ENCODE results near the gene CYREN. TPM values are rescaled to one million over a fixed set of nuclear protein-coding genes. Genes with fewer than 3 reads are reported as not detected.
"Not testable (repeated sequence)": the region's sequence is repeated elsewhere in the genome, so short reads cannot be mapped to it uniquely, and the experiment has no call there.

The CYREN gene
- total RNA-seq, 2 experiments from 2014 or later, result 14.0 to 15.8 TPM

DNA sequence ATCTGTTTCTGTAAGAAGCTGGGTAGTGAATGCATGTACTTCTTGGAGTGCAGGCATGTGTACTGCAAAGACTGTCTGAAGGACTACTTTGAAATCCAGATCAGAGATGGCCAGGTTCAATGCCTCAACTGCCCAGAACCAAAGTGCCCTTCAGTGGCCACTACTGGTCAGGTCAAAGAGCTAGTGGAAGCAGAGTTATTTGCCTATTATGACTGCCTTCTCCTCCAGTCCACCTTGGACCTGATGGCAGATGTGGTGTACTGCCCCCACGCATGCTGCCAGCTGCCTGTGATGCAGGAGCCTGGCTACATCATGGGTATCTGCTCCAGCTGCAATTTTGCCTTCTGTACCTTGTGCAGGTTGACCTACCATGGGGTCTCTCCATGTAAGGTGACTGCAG is 41.6 kb downstream of the CYREN start:
- Histone ChIP-seq H3K27ac (ENCODE audit: low read depth in 1 of 2, low read length in 2 of 2) (no peak overlapping the region), H3K4me1 (ENCODE audit: insufficient read depth, low read length) (no peaks in the 10 kb centered on the region), H3K36me3 (ENCODE audit: insufficient read depth, low read length) (no peaks in the 10 kb centered on the region), H3K27me3 (ENCODE audit: control insufficient read depth in 1 of 2, insufficient read depth in 2 of 2, low read length in 2 of 2) (no peaks in the 10 kb centered on the region), H3K4me3 (ENCODE audit: low read length) (no peak overlapping the region), H3K9me3 (ENCODE audit: control insufficient read depth in 1 of 2, insufficient read depth in 1 of 2, low read length in 2 of 2) (peaks cover 3 to 9% of the 10 kb centered on the region in 2 experiments)
- no peak overlapping the region for H3K27ac Mint-ChIP-seq
- H3K4me3 Mint-ChIP-seq, result no peak overlapping the region
- intact Hi-C loops (cut with DNase I, micrococcal nuclease), result no loop called here
- DNase-seq (no peak), ATAC-seq (ENCODE audit: poor library complexity) (no peak)
- peaks cover 15% of the 10 kb centered on the region for H3K36me3 Mint-ChIP-seq (ENCODE audit: low read depth)
- CTCF ChIA-PET, result no interaction called here
- no peaks in the 10 kb centered on the region for H3K4me1 Mint-ChIP-seq (ENCODE audit: low read depth)
- H3K9me3 Mint-ChIP-seq, result peaks cover 2% of the 10 kb centered on the region
- TF ChIP-seq, protein P1, sequence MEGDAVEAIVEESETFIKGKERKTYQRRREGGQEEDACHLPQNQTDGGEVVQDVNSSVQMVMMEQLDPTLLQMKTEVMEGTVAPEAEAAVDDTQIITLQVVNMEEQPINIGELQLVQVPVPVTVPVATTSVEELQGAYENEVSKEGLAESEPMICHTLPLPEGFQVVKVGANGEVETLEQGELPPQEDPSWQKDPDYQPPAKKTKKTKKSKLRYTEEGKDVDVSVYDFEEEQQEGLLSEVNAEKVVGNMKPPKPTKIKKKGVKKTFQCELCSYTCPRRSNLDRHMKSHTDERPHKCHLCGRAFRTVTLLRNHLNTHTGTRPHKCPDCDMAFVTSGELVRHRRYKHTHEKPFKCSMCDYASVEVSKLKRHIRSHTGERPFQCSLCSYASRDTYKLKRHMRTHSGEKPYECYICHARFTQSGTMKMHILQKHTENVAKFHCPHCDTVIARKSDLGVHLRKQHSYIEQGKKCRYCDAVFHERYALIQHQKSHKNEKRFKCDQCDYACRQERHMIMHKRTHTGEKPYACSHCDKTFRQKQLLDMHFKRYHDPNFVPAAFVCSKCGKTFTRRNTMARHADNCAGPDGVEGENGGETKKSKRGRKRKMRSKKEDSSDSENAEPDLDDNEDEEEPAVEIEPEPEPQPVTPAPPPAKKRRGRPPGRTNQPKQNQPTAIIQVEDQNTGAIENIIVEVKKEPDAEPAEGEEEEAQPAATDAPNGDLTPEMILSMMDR (IDR thresholded peaks at IDR 0.05), result no peak
- H3K27me3 Mint-ChIP-seq, result no peaks in the 10 kb centered on the region
- POLR2A ChIA-PET, result interaction anchor here (1.8 kb wide), 1 partner anchor 19 kb away, joined by 6 read pairs; the partner anchor contains the start of gene TMEM140

DNA sequence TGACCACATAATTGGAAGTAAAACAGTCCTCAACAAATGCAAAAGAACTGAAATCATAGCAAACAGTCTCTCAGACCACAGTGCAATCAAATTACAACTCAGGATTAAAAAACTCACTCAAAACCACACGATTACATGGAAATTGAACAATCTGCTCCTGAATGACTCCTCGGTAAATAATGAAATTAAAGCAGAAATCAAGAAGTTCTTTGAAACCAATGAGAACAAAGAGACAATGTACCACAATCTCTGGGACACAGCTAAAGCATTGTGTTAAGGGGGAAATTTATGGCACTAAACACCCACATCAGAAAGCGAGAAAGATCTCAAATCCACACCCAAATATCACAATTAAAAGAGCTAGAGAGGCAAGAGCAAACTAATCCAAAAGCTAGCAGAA is 45.9 kb downstream of the CYREN start:
- CTCF ChIA-PET, result interaction anchor here (1.1 kb wide), 1 partner anchor 9 kb away, joined by 3 read pairs; no protein-coding TSS in a partner anchor

DNA sequence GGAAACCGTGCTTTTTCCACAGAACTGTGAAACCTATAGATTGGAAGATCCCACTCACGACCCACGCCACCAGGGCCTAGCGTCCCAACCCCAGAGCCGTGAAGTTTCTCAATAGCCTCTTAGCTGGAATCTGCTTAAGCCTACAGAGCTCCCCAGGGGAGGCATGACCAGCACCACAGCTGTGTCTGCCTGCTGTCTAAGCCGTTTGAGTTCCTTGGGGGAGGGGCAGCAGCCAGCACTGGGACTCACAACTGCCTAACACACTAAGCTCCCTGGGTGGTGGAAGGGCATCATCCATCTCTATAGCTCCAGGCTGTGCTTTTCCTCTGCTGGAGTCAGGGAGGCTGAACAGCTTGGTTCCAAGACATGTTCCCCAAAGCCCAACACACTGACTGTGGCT is 48.6 kb downstream of the CYREN start:
- Mint-ChIP-seq H3K27me3 (no peaks in the 10 kb centered on the region), H3K36me3 (ENCODE audit: low read depth) (peaks cover 45% of the 10 kb centered on the region), H3K4me3 (no peak overlapping the region), H3K27ac (no peak overlapping the region), H3K4me1 (ENCODE audit: low read depth) (no peaks in the 10 kb centered on the region), H3K9me3 (peaks cover 6% of the 10 kb centered on the region)
- Histone ChIP-seq H3K4me1 (ENCODE audit: insufficient read depth, low read length) (no peaks in the 10 kb centered on the region), H3K36me3 (ENCODE audit: insufficient read depth, low read length) (no peaks in the 10 kb centered on the region), H3K4me3 (ENCODE audit: low read length) (no peak overlapping the region), H3K9me3 (ENCODE audit: control insufficient read depth in 1 of 2, insufficient read depth in 1 of 2, low read length in 2 of 2) (peaks cover 10 to 17% of the 10 kb centered on the region in 2 experiments), H3K27ac (ENCODE audit: low read depth in 1 of 2, low read length in 2 of 2) (no peak overlapping the region), H3K27me3 (ENCODE audit: control insufficient read depth in 1 of 2, insufficient read depth in 2 of 2, low read length in 2 of 2) (no peaks in the 10 kb centered on the region)
- TF ChIP-seq, protein P1 (IDR thresholded peaks at IDR 0.05), result no peak
- intact Hi-C loops (cut with DNase I, micrococcal nuclease), result no loop called here
- CTCF ChIA-PET, result no interaction called here
- no peak for ATAC-seq (ENCODE audit: poor library complexity)
- POLR2A ChIA-PET, result no interaction called here
- no peak for DNase-seq

More for the DNA sequence above, 45.9 kb downstream of the CYREN start:
- H3K4me3 Mint-ChIP-seq; H3K9me3 Mint-ChIP-seq; H3K27ac ChIP-seq (ENCODE audit: low read depth in 1 of 2, low read length in 2 of 2); H3K27me3 ChIP-seq (ENCODE audit: control insufficient read depth in 1 of 2, insufficient read depth in 2 of 2, low read length in 2 of 2); H3K4me1 Mint-ChIP-seq (ENCODE audit: low read depth); POLR2A ChIA-PET; H3K4me1 ChIP-seq (ENCODE audit: insufficient read depth, low read length); intact Hi-C loops (cut with DNase I, micrococcal nuclease); H3K27ac Mint-ChIP-seq; H3K36me3 ChIP-seq (ENCODE audit: insufficient read depth, low read length); DNase-seq; ATAC-seq (ENCODE audit: poor library complexity); H3K4me3 ChIP-seq (ENCODE audit: low read length); H3K27me3 Mint-ChIP-seq: not testable (repeated sequence)
- H3K9me3 ChIP-seq (ENCODE audit: control insufficient read depth in 1 of 2, insufficient read depth in 1 of 2, low read length in 2 of 2), result peaks cover 9 to 15% of the 10 kb centered on the region in 2 experiments
- peaks cover 30% of the 10 kb centered on the region for H3K36me3 Mint-ChIP-seq (ENCODE audit: low read depth)

DNA sequence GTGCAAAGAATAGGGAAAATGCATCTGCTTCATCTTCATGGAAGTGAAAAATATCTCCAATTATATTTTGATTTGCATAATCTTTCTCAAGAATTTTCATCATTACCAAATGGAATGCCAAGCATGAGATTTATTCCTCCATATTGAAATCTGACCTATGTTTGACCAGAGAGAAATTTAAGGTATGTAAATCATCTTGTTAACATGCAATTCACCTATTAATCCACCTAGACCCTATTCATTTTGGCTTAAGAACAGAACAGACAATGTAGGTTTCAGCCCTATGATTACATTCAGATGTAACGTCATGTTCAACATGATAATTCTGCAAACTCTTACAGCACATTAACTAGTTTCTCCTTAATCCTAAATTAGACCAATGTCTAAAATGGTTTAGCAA is 53.4 kb downstream of the CYREN start:
- Mint-ChIP-seq H3K27me3 (no peaks in the 10 kb centered on the region), H3K4me1 (ENCODE audit: low read depth) (no peaks in the 10 kb centered on the region), H3K27ac (no peak overlapping the region), H3K9me3 (peaks cover 5% of the 10 kb centered on the region), H3K36me3 (ENCODE audit: low read depth) (peaks cover 40% of the 10 kb centered on the region), H3K4me3 (no peak overlapping the region)
- intact Hi-C loops (cut with DNase I, micrococcal nuclease), result no loop called here
- Histone ChIP-seq H3K36me3 (ENCODE audit: insufficient read depth, low read length) (no peaks in the 10 kb centered on the region), H3K4me3 (ENCODE audit: low read length) (no peak overlapping the region), H3K4me1 (ENCODE audit: insufficient read depth, low read length) (no peaks in the 10 kb centered on the region), H3K27ac (ENCODE audit: low read depth in 1 of 2, low read length in 2 of 2) (no peak overlapping the region), H3K9me3 (ENCODE audit: control insufficient read depth in 1 of 2, insufficient read depth in 1 of 2, low read length in 2 of 2) (peaks cover 10 to 13% of the 10 kb centered on the region in 2 experiments), H3K27me3 (ENCODE audit: control insufficient read depth in 1 of 2, insufficient read depth in 2 of 2, low read length in 2 of 2) (no peaks in the 10 kb centered on the region)
- ATAC-seq (ENCODE audit: poor library complexity) (no peak), DNase-seq (no peak)
- CTCF ChIA-PET, result no interaction called here
- TF ChIP-seq, protein P1 (IDR thresholded peaks at IDR 0.05), result no peak
- POLR2A ChIA-PET, result no interaction called here

Data from CD4-positive, alpha-beta T cell (primary cell).